IMR-90 (cell line): ENCODE results near the gene NPC1.
"Not testable (repeated sequence)": the region's sequence is repeated elsewhere in the genome, so short reads cannot be mapped to it uniquely, and the experiment has no call there.

ENCODE experiments used
- CTCF ChIP-seq: conservative IDR thresholded peaks from 2 replicates; pipeline ENCODE4 v1.5.1; 2012; ENCODE audit warnings: mild to moderate bottlenecking, low read depth, low read length, improper control_type of control experiment
- POLR2A ChIP-seq: IDR thresholded peaks from 2 replicates; pipeline ENCODE4 v1.6.1; 2012; ENCODE audit warnings: mild to moderate bottlenecking, low read depth, low read length

DNA sequence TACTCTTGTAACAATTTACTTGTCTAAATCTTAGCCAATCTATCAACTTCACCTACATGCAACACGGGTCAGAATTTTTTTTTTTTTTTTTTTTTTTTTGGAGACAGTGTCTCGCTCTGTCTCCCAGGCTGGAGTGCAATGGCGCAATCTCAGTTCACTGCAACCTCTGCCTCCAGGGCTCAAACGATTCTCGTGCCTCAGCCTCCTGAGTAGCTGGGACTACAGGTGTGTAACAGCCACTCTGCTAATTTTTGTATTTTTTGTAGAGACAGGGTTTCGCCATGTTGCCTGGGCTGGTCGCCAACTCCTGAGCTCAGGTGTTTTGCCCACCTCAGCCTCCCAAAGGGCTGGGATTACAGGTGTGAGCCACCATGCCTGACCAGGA lies 26.8 kb upstream of the NPC1 start:
- not testable (repeated sequence) for TF ChIP-seq CTCF, POLR2A
